GM23338 (cell line): Measurements from ENCODE around the gene RGS7.

Source experiments
- CREB1 ChIP-seq: fragments of 250-450 bp; sonication (Bioruptor Pico); IDR thresholded peaks from 2 replicates; pipeline ENCODE4 v1.5.0; 2020; ENCODE audit warnings: low read depth, mild to moderate bottlenecking, moderate library complexity
- EZH2 ChIP-seq: fragments of 200-600 bp; sonication (generic); IDR thresholded peaks from one replicate; pipeline ENCODE4 v1.8.0; 2017; ENCODE audit warnings: antibody characterized with exemption, mild to moderate bottlenecking, low read depth; ENCODE audit not compliant: unreplicated experiment
- POLR2AphosphoS5 ChIP-seq: IDR thresholded peaks from 2 replicates; pipeline ENCODE4 v1.6.1; 2016; ENCODE audit warnings: antibody characterized with exemption, low read depth
- TF ChIP-seq, protein P1 (sequence below), 2 experiments: fragments of 200-600 bp in 1 of 2; sonication (generic) in 1 of 2; conservative IDR thresholded peaks; 2 replicates each; pipeline versions ENCODE4 v1.5.1 to v1.6.1; 2016 to 2017; ENCODE audit warnings: antibody characterized with exemption in 2 of 2, low read depth in 2 of 2, mild to moderate bottlenecking in 2 of 2, moderate library complexity in 1 of 2

DNA sequence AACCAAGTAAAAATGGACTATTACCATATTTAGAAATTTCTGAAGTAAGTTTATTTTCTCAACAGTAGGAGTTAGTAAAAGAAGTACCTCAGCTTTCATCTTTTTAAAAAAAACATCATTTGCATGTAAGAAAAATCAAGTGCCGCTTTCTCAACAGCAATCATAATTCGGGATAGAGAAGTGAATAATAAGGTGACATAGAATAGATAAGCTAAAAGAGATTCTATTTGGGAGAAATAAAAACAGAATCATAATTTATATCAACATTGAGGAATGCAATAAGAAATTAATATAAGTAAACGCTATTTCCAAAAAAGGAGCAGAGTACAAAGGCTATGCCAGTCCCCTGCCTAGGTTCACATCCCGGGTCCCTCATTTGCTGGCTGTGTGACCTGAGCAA lies 414.1 kb downstream of the RGS7 start:
- TF ChIP-seq, protein P1, sequence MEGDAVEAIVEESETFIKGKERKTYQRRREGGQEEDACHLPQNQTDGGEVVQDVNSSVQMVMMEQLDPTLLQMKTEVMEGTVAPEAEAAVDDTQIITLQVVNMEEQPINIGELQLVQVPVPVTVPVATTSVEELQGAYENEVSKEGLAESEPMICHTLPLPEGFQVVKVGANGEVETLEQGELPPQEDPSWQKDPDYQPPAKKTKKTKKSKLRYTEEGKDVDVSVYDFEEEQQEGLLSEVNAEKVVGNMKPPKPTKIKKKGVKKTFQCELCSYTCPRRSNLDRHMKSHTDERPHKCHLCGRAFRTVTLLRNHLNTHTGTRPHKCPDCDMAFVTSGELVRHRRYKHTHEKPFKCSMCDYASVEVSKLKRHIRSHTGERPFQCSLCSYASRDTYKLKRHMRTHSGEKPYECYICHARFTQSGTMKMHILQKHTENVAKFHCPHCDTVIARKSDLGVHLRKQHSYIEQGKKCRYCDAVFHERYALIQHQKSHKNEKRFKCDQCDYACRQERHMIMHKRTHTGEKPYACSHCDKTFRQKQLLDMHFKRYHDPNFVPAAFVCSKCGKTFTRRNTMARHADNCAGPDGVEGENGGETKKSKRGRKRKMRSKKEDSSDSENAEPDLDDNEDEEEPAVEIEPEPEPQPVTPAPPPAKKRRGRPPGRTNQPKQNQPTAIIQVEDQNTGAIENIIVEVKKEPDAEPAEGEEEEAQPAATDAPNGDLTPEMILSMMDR (conservative IDR thresholded peaks at IDR 0.05; ENCODE audit: low read depth in 2 of 2): no peak
- TF ChIP-seq CREB1 (no peak), POLR2AphosphoS5 (no peak), EZH2 (no peak)
